ENCODE data around the gene PRKD3. TPM values are rescaled to one million over a fixed set of nuclear protein-coding genes. Genes with fewer than 3 reads are reported as not detected.

PRKD3 gene
- total RNA-seq, 2 experiments from 2014 or later = 40.5 to 44.1 TPM

GRCh38 chr2:37357069-37357468 is 32.4 kb upstream of the PRKD3 start:
- no peak for ATAC-seq (ENCODE audit: poor library complexity)
- CTCF ChIA-PET = interaction anchor here (1.1 kb wide), 1 partner anchor 22 kb away, joined by 3 read pairs; no protein-coding TSS in a partner anchor
- peaks cover 45% of the 10 kb centered on the region for H3K27me3 Mint-ChIP-seq

GRCh38 chr2:37356299-37356698 is 31.7 kb upstream of the PRKD3 start:
- Histone ChIP-seq H3K27me3 (ENCODE audit: control insufficient read depth in 1 of 2, insufficient read depth in 2 of 2, low read length in 2 of 2) (peaks cover 1 to 7% of the 10 kb centered on the region in 2 experiments), H3K4me1 (ENCODE audit: insufficient read depth, low read length) (no peaks in the 10 kb centered on the region), H3K4me3 (ENCODE audit: low read length) (no peak overlapping the region), H3K27ac (ENCODE audit: low read depth in 1 of 2, low read length in 2 of 2) (no peak overlapping the region), H3K36me3 (ENCODE audit: insufficient read depth, low read length) (no peaks in the 10 kb centered on the region), H3K9me3 (ENCODE audit: control insufficient read depth in 1 of 2, insufficient read depth in 1 of 2, low read length in 2 of 2) (no peaks in the 10 kb centered on the region)
- CTCF ChIA-PET = no interaction called here
- no peaks in the 10 kb centered on the region for H3K9me3 Mint-ChIP-seq
- POLR2A ChIA-PET = no interaction called here
- H3K27me3 Mint-ChIP-seq = peaks cover 45% of the 10 kb centered on the region
- TF ChIP-seq, protein P1, sequence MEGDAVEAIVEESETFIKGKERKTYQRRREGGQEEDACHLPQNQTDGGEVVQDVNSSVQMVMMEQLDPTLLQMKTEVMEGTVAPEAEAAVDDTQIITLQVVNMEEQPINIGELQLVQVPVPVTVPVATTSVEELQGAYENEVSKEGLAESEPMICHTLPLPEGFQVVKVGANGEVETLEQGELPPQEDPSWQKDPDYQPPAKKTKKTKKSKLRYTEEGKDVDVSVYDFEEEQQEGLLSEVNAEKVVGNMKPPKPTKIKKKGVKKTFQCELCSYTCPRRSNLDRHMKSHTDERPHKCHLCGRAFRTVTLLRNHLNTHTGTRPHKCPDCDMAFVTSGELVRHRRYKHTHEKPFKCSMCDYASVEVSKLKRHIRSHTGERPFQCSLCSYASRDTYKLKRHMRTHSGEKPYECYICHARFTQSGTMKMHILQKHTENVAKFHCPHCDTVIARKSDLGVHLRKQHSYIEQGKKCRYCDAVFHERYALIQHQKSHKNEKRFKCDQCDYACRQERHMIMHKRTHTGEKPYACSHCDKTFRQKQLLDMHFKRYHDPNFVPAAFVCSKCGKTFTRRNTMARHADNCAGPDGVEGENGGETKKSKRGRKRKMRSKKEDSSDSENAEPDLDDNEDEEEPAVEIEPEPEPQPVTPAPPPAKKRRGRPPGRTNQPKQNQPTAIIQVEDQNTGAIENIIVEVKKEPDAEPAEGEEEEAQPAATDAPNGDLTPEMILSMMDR (IDR thresholded peaks at IDR 0.05) = no peak
- no peaks in the 10 kb centered on the region for H3K4me1 Mint-ChIP-seq (ENCODE audit: low read depth)
- H3K4me3 Mint-ChIP-seq = no peak overlapping the region
- no peak overlapping the region for H3K27ac Mint-ChIP-seq
- H3K36me3 Mint-ChIP-seq (ENCODE audit: low read depth) = no peaks in the 10 kb centered on the region
- ATAC-seq (ENCODE audit: poor library complexity) = no peak
- DNase-seq = no peak
- intact Hi-C loops (cut with DNase I, micrococcal nuclease) = no loop called here

More at GRCh38 chr2:37357069-37357468, 32.4 kb upstream of the PRKD3 start:
- Histone ChIP-seq H3K27ac (ENCODE audit: low read depth in 1 of 2, low read length in 2 of 2) (no peak overlapping the region), H3K4me1 (ENCODE audit: insufficient read depth, low read length) (no peaks in the 10 kb centered on the region), H3K4me3 (ENCODE audit: low read length) (no peak overlapping the region), H3K27me3 (ENCODE audit: control insufficient read depth in 1 of 2, insufficient read depth in 2 of 2, low read length in 2 of 2) (peaks cover 4 to 9% of the 10 kb centered on the region in 2 experiments), H3K36me3 (ENCODE audit: insufficient read depth, low read length) (no peaks in the 10 kb centered on the region), H3K9me3 (ENCODE audit: control insufficient read depth in 1 of 2, insufficient read depth in 1 of 2, low read length in 2 of 2) (no peaks in the 10 kb centered on the region)
- TF ChIP-seq, protein P1 (IDR thresholded peaks at IDR 0.05) = no peak
- no peak overlapping the region for H3K4me3 Mint-ChIP-seq
- H3K36me3 Mint-ChIP-seq (ENCODE audit: low read depth) = no peaks in the 10 kb centered on the region
- H3K4me1 Mint-ChIP-seq (ENCODE audit: low read depth) = no peaks in the 10 kb centered on the region
- POLR2A ChIA-PET = no interaction called here
- H3K9me3 Mint-ChIP-seq = no peaks in the 10 kb centered on the region
- no peak for DNase-seq
- H3K27ac Mint-ChIP-seq = no peak overlapping the region
- intact Hi-C loops (cut with DNase I, micrococcal nuclease) = no loop called here

DNA sequence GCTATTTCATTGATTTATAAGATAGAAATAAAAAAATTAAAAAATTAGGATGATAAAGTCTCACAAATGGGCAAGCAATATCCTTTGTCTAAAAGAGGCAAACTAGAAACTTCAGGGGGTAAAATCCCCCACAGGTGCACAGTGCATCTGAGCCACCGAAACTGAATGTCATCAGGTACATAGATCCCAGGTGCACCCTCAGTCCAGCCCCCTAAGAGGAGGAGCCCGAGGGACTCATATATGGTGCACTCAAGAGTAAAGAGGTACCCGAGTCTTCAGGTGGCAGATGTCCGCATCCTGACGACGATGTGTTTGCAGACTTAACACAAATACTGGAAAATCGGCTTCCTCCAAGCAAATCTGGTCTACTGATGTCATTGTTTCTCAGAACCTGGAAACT is 31.1 kb upstream of the PRKD3 start:
- peaks cover 43% of the 10 kb centered on the region for H3K27me3 Mint-ChIP-seq
- Histone ChIP-seq H3K4me1 (ENCODE audit: insufficient read depth, low read length) (no peaks in the 10 kb centered on the region), H3K27ac (ENCODE audit: low read depth in 1 of 2, low read length in 2 of 2) (no peak overlapping the region), H3K27me3 (ENCODE audit: control insufficient read depth in 1 of 2, insufficient read depth in 2 of 2, low read length in 2 of 2) (peaks cover 0 to 7% of the 10 kb centered on the region in 2 experiments), H3K4me3 (ENCODE audit: low read length) (no peak overlapping the region), H3K36me3 (ENCODE audit: insufficient read depth, low read length) (no peaks in the 10 kb centered on the region), H3K9me3 (ENCODE audit: control insufficient read depth in 1 of 2, insufficient read depth in 1 of 2, low read length in 2 of 2) (no peaks in the 10 kb centered on the region)
- no peak overlapping the region for H3K4me3 Mint-ChIP-seq
- H3K36me3 Mint-ChIP-seq (ENCODE audit: low read depth) = no peaks in the 10 kb centered on the region
- POLR2A ChIA-PET = no interaction called here
- H3K4me1 Mint-ChIP-seq (ENCODE audit: low read depth) = no peaks in the 10 kb centered on the region
- no peak overlapping the region for H3K27ac Mint-ChIP-seq
- intact Hi-C loops (cut with DNase I, micrococcal nuclease) = no loop called here
- CTCF ChIA-PET = no interaction called here
- DNase-seq = no peak
- no peaks in the 10 kb centered on the region for H3K9me3 Mint-ChIP-seq
- TF ChIP-seq, protein P1 (IDR thresholded peaks at IDR 0.05) = no peak
- no peak for ATAC-seq (ENCODE audit: poor library complexity)
